Hippocampal formation (tissue), 2 donors: ENCODE measurements around the gene TOM1L1.
A peak's percentile ranks its signal among the peaks of the same experiment; 100 is the strongest.
"Not testable (repeated sequence)": the region's sequence is repeated elsewhere in the genome, so short reads cannot be mapped to it uniquely, and the experiment has no call there.

ENCODE experiments used
- DNase-seq, 2 donors: peaks; one replicate each; lab custom pipeline; 2025; lab: John Stamatoyannopoulos, UW

The TOM1L1 gene, protein sequence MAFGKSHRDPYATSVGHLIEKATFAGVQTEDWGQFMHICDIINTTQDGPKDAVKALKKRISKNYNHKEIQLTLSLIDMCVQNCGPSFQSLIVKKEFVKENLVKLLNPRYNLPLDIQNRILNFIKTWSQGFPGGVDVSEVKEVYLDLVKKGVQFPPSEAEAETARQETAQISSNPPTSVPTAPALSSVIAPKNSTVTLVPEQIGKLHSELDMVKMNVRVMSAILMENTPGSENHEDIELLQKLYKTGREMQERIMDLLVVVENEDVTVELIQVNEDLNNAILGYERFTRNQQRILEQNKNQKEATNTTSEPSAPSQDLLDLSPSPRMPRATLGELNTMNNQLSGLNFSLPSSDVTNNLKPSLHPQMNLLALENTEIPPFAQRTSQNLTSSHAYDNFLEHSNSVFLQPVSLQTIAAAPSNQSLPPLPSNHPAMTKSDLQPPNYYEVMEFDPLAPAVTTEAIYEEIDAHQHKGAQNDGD

DNA sequence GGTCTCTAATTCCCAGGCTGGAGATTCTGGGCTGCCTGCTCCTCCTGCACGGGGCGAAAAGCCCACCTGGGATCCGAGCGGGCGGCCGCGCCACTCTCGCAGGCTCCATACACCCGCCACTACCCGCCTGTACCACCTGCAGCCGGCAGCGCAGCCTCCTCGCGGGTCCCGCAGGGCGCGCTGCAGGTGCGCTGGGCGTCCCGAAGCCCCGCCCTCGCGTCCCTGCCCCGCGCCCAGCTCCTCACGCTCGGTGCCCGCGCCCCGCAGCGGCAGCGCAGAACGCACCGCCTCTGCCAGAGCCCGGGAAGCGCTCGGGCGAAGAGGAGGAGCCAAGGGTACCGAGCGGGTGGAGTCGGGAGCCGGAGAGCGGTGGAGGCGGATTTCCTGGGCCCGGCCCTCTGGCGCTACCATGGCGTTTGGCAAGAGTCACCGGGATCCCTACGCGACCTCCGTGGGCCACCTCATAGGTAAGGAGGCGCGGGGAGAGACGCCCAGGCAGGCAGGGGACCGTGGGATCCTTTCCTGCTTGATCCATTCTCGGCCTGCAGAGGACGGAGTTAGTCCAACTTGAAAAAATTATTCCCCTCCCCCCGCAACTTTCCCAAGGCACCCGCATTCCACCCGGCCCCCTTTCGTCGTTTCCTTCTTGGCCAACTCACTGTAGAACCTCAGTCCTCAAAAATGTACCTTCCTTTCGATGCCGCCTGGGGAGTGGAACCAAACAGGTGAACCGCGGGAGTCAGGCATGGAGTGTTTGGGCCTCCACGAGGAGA lies at the start of gene TOM1L1:
TSS of gene TOM1L1 (plus strand) at position 396 of the 773 bp plus-strand sequence. CDS start at position 410, 14 bp downstream.
- peak in 1 of 2 donors; percentile 36 for DNase-seq

DNA sequence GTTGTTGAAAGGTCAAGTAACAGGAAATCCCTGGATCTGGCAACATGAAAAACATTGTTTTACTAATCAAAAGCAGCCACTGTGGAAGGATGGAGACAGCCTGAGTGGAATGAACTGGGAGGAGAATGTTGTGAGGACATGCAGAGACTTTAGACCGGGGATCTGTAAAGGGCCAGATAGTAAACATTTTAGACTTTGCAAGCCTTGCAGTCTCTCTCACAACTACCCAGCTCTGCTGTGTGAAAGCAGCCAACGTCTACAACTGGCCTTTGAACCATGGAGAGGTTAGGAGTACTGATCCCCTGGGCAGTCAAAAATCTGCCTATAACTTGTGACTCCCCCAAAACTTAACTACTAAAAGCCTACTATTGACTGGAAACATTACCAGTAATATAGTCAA lies 41.5 kb upstream of the TOM1L1 start:
- DNase-seq = no peak

DNA sequence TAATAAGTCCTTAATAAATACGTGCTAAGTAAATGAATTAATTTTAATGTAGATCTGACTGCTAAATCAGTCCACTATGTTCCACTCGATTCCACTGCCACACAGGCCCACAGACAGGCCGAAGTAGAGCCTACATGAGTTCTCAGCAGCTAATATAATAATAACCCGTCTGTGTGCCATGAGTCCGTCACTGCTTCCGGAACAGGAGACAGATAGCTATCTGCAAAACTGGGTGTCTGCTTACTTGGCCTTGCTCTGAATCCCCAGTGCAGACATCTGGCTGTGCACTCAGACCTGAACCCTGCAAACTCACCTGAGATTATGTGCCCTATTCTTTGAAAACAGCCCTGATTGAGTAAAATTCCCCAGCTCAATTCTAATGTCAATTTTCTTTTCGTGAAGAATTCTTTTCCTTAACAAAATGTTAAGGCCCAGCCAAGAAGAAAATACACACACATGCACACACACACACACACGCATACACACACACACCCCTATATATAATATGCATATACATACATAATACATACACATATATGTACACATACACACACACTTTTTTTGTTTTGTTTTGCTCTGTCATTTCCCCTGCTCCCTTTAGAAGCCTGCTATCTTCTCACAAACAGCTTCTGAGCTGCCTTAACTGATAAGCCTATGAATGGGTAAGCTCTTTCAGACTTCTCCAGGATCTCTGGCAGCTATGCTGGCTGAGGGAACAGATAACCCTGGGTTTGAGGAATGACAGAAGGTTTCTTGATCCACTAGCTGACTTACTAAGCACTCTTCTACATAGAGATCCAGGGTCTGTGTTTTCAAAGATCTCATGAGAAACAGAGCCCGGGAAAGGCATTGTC lies 39.8 kb upstream of the TOM1L1 start:
- DNase-seq = no peak

DNA sequence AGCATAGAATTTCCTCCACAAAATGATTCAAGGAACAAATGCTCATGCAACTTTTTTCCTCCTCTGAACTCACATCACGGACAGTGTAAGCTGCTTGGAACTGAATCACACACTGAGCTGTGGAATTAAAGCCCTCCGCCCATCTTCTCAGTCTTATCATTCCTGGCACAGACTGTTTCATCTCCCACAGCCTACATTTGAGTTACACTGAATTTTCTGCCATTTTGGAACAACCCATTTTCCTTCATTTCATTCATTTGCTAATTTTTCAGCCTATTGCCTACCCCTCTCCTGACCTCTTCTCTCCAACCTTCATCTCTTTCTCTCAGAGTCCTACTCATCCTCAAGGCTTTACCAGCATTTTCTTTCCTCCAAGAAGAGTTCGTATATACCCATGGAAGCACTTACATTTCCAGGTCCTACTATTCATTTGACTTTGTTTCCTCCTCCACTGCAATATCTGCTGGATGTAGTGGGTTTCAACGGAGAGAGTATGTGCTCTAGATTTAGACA lies 39.1 kb upstream of the TOM1L1 start:
- DNase-seq = no peak

DNA sequence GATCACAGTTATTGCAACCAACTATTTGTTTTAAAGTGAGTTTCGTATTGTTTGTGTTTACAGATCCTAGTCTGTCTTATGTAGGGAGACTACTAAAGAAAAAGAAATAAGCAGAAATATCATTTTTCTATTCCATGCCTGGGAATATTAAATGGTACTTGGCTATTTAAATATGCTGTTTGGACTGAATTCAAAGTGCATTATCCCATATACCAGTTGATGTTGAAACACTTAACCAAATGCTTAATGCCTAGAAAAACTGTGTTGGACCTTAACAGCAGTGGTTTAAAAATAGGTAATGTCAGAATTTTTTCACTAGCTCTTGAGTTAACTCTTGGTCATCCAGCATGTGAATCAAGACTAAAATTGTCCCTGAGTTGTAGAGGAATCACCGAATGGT lies 37.5 kb upstream of the TOM1L1 start:
- no peak for DNase-seq

DNA sequence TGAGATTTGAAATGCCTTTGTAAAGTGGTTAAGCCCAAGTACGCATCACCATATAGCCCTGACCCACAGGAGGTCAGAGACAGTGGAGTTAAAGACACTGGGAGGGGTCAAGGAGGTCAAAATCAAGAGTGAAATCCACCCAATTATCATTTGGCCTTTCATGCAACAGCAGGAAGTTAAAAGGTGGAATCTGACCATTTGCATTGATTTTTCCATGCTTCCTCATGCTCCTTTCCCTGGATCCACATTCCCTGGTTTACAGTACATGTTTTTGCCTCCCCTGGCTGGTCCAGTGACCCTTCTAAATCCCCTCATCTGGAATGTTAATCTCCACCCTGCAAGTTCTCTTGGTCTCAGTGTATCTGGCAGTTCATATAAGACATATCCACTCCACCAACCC lies 36.6 kb upstream of the TOM1L1 start:
- no peak for DNase-seq

DNA sequence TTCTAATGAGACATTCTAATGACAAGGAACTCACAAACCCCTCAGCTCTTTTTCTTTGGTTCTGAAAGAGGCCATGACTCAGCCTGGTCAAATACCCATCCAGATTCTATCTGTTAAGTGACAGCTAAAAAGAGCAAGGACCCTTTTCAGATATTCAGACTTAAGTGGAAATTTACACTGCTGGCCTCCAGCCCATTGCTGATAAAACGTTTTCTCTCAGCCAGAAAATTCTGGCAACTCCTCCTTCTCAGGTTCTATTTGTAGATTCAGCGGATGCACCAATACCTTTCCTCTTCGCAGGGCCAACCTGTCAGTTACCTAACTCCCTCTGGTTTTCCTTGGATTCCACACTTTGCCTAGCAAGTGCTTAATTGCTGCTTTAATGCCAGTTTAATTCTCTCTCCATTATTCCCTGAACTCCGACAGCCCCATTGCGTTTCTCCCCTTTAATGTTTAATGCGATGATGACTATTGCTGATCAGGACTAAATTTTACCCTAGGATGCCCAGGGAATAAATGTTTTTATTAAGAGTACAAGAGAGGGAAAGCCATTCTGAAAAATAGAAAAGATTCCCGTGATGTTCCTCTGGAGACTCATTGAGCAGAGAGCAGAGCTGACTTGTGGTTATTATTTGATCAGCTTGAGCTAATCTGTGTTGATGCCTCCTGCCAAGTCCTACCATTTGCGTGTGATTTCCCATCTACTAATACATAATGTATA lies 35.9 kb upstream of the TOM1L1 start:
- DNase-seq = no peak

DNA sequence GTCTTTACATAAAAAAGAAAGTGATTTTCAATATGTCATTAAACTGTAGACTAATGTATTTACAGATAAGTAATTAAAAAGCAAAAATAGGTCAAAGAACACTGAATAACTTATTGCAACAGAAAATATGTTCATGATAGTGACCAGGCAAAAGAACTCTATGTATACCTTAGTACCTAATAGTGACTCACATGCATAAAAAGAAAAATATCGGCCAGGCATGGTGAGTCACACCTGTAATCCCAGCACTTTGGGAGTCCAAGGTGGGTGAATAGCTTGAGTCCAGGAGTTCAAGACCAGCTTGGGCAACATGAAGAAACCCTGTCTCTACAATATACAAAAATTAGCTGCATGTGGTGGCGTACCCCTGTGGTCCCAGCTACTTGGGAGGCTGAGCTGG lies 33.0 kb upstream of the TOM1L1 start:
- no peak for DNase-seq

DNA sequence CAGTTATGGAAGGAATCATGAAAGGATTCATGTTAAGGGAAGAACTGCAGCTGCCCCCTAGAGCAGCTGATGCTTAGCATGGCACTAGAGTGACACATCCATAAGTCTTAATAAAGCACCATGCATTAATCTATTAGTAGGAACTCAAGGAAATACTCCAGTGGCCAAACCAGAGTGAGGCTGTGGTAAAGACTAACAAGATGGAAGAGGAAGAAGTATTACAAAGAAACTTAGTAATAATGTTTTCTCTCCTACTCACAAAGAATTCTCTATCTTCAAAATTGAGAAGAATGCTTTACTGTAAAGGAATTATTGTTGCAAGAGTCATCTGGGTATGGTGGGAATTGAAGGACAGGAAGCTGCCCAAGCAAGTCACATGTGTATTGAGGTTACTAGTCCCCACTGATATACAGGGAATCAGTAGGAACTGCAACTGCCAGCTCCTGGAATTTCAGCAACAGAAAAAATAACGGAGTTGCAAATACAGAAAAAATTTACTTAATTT lies 29.9 kb upstream of the TOM1L1 start:
- DNase-seq = no peak

DNA sequence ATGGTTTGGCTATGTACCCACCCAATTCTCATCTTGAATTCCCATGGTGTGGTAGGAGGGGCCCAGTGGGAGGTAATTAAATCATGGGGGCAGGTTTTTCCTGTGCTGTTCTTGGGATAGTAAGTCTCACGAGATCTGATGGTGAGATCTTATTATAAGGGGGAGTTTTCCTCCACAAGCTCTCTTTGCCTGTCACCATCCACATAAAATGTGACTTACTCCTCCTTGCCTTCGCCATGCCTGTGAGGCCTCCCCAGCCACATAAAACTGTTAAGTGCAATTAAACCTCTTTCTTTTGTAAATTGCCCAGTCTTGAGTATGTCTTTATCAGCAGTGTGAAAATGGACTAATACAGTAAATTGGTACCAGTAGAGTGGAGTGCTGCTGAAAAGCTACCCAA lies 24.7 kb upstream of the TOM1L1 start:
- not testable (repeated sequence) for DNase-seq

DNA sequence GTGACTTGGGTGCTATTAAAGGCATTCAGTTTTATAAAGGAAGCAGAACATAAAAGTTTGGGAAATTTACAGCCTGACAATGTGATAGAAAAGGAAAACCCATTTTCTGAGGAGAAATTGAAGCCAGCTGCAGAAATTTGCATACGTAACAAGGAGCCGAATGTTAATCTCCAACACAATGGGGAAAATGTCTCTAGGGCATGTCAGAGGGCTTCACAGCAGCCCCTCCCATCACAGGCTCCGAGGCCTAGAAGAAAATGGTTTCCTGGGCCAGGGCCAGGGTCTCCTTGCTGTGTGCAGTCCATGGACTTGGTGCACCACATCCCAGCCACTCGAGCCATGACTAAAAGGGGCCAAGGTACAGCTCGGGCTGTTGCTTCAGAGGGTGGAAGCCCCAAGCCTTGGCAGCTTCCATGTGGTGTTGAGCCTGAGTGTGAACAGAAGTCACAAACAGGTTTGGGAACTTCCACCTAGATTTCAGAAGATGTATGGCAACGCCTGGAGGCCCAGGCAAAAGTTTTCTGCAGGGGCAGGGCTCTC lies 23.9 kb upstream of the TOM1L1 start:
- no peak for DNase-seq

DNA sequence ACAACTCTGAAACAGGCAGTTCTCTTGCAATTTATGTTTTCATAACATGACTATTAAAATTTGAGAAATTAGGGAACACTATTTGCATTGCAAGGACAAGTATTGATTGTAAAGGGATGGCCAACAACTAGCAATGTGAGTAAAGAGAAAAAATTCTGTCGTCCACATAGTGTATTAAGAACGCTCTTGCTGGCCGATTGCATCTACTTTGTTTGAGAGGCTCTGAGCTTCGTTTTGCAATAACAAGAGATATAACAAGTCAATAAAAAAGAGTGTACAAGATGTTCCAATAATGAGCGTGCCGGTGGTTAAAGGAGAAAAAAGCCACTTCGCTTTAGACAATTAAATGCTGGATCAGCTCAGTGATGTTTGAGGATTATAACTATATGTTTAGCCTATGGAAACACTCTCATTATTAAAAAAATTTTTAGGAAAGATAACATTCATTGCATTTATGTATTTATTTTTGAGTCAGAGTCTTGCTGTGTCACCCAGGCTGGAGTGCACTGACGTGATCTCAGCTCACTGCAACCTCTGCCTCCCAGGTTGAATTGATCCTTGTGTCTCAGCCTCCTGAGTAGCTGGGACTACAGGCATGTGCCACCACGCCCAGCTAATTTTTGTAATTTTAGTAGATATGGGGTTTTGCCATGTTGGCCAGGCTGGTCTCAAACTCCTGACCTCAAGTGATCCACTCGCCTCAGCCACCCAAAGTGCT lies 19.2 kb upstream of the TOM1L1 start:
- no peak for DNase-seq

DNA sequence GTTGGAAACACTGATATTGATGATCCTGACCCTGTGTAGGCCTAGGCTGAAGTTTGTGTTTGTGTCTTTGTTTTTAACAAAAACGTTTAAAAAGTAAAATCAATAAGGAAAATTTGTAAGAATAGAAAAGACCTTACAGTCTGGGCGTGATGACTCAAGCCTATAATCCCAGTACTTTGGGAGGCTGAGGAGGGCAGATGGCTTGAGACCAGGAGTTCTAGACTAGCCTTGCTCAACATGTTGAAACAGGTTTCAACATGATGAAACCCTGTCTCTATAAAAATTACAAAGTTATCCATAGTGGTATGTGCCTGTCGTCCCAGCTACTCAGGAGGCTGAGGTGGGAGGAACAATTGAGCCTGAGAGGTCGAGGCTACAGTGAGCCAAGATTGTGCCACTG lies 18.3 kb upstream of the TOM1L1 start:
- DNase-seq = no peak

DNA sequence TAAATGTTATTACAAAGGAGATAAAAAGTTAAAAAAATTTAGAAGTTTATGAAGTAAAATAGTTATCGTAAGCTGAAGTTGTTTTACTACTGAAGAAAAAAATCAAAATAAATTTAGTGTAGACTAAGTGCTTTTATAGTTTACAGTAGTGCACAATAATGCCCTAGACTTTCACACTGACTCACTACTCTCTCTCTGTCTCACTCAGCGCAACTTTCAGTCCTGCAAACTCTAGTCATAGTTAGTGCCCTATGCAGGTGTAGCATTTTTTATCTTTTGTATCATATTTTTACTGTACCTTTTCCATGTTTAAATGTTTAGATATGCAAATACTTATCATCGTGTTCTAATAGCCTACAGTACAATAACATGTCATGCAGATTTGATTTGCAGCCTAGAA lies 17.7 kb upstream of the TOM1L1 start:
- no peak for DNase-seq

DNA sequence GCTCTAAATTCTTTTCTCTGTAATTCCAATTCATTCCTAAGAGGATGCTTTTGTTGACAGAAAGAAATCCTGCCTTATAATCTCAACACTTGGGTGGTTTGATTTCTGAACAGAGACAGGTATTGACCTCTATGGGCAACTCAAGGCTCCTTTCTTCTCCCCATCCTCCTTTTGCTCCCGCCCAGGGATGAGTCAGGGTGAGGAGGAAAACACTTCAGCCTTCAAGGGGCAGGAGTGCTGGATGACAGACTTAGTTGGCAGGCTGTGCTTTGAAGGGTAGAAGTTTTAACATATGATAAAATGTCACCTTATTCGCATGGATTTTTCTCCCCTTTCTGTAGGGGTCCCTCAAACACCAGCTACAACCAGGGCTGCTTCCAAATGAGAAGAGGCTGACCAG lies 16.7 kb upstream of the TOM1L1 start:
- DNase-seq = no peak

DNA sequence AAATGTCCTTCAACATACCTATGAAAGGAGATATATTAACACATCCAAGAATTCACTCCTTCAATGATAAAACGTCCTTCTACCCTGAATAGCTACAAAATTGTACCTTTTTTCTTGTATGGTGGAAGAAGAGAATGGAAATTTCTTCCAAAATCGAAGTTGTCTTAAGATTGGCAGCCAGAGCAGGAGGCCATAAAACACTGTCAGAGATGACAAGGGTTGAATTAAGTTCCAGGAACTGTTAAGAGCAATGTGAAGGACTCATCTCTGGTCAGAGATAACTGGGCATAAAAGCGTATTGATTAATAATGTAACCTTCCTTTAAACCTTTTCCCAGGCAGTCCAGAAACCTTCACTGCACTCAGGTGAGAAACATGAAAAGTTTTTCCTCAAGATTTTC lies 12.9 kb upstream of the TOM1L1 start:
- no peak for DNase-seq

DNA sequence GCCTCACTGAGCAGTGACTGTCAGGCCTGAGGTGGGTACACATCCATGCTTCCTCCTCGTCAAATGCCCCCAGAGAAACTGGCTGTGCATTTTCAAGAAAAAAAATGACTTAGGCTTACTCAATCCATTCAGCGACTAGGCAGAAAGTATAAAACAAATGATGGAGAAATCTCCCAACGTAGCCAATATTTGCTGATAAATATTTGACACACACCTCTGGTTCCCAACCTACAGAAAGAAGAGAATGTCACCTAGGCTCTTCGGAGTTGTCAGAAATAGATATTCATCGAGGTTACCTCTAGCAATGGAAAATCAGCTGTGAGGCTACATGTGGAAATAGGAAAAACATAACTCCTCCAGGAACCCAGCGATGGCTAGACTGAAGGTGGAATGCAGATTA lies 12.4 kb upstream of the TOM1L1 start:
- no peak for DNase-seq

DNA sequence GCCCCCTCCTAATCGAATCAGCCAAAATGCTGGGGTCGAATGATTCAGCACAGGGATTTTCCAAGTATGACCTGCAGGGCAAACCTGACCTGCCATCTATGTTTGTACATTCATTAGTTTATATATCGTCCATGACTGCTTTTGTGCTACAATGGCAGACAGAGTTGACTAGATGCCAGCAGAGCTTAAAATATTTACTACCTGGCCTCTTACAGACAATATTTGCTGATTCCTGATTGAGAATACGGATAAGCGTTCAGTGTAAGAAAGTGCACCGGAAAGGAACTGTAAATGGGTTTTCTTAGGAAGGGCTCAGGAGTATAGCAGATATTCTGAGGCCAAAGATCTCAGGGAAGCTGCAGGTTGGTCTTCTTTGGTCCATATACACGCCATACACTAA lies 11.7 kb upstream of the TOM1L1 start:
- no peak for DNase-seq

DNA sequence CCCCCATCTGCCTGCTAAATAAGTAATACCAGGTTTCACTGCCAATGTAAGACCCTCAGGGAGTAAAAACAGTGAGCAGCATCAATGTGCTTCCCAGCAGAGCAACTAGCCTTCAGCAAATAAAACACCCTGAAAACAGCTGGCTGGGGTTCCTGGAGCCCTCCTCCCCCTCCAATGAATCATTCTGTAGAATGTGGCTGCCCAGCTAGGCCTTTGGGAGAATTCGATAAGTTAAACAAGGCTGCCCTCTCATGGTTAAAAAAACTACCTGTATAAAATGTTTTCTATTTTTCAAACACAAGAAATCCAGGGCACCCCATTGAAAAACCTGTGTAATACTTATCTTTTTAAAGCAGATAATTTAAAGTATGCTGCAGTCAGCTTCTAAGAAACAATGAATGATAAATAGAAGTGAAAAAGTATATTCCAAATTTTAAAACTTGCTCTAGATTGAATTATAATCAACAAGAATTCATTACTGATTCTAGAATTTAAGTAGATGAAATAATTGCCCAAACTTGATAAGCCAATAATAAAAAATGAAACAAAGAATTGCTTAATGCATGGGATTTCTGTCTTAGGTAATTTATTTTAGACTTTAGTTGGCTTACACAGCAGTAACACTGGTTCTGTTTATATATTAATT lies 9.4 kb upstream of the TOM1L1 start:
- peak in 1 of 2 donors; percentile 36 for DNase-seq

DNA sequence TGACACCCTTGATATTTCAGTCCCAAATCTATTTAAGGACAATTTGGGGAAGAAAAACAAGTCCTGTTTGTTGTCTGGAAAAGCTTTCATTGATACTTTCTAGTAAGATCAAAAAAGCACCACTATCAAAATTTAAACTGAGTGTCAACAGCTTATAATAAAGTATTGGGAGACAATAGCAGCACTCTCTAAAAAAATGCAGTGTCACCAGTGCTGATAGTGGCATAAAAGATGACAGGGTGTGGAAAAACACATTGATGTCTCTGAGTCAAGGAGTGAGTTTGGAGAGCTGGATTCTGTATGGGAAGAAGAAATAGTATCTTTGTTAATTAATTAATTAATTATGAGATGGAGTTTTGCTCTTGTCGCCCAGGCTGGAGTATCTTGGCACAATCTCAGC lies 8.3 kb upstream of the TOM1L1 start:
- DNase-seq = no peak
